ENCODE data around the gene CLDN20.

GRCh38 chr6:155274106-155274505 lies 10.3 kb downstream of the CLDN20 start:
- no peak for TF ChIP-seq EZH2 (IDR thresholded peaks at IDR 0.05; ENCODE audit: borderline replicate concordance, low read length)
- TF ChIP-seq CTCF (conservative IDR thresholded peaks at IDR 0.05 in 1 of 2, IDR thresholded peaks at IDR 0.05 in 1 of 2; ENCODE audit: extremely low read depth in 1 of 2, insufficient read depth in 1 of 2, low read depth in 1 of 2, low read length in 2 of 2), result no peak

Data from mammary epithelial cell (primary cell).